Right lobe of liver (tissue), 4 donors: ENCODE data around the gene COA4.

ENCODE experiments used
- CTCF ChIP-seq, 4 donors: fragments of 200-600 bp in 3 of 4; fragments of 450-650 bp in 1 of 4; IDR thresholded peaks; one replicate each; pipeline versions ENCODE4 v1.5.1 to v1.8.0; 2016 to 2022; ENCODE audit warnings: antibody characterized with exemption in 4 of 4, mild to moderate bottlenecking in 2 of 4
- POLR2A ChIP-seq: fragments of 450-650 bp; IDR thresholded peaks from one replicate; pipeline ENCODE4 v1.6.1; 2017; ENCODE audit warnings: antibody characterized with exemption, mild to moderate bottlenecking
- donor health status: DM: no; HTN: no; CAD: no.
- donor health status: DM: no; HTN: no; CAD: no.
- donor health status: DM: no; HTN: yes; CAD: no.

GRCh38 chr11:73839123-73839457 is 37.6 kb downstream of the COA4 start:
- TF ChIP-seq CTCF (IDR thresholded peaks at IDR 0.05) (no peak), POLR2A (no peak)
